T-helper 2 cell (primary cell): Measurements from ENCODE around the gene H1-8.

Experiments
- DNase-seq, 5 experiments: peaks; one replicate each; pipeline versions ENCODE4 v3.0.0 to v3.0.0-alpha.2; 2012 to 2022

Gene H1-8

GRCh38 chr3:129575233-129575996 lies 32.4 kb downstream of the H1-8 start:
- DNase-seq: no peak

DNA sequence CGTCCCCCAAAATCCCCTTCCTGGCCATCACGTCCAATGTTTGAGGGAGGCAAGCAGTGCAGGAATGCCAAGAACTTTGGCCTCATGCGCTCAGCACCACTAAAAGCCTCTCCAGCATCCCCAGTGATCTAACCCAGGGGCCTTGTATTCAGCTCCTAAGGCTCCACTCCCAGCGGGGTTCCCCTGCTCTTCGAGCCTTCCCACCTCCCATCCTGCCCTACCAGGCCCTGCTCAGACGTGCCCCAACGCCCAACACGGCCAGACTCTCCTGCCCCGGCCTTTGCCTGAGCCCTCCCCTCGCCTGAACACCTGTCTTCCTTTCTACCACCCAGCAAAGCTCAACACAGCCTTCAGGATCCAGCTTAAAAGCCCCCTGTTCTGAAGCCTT lies 33.0 kb downstream of the H1-8 start:
- DNase-seq: peak in 1 of 5 experiments; percentile 18

DNA sequence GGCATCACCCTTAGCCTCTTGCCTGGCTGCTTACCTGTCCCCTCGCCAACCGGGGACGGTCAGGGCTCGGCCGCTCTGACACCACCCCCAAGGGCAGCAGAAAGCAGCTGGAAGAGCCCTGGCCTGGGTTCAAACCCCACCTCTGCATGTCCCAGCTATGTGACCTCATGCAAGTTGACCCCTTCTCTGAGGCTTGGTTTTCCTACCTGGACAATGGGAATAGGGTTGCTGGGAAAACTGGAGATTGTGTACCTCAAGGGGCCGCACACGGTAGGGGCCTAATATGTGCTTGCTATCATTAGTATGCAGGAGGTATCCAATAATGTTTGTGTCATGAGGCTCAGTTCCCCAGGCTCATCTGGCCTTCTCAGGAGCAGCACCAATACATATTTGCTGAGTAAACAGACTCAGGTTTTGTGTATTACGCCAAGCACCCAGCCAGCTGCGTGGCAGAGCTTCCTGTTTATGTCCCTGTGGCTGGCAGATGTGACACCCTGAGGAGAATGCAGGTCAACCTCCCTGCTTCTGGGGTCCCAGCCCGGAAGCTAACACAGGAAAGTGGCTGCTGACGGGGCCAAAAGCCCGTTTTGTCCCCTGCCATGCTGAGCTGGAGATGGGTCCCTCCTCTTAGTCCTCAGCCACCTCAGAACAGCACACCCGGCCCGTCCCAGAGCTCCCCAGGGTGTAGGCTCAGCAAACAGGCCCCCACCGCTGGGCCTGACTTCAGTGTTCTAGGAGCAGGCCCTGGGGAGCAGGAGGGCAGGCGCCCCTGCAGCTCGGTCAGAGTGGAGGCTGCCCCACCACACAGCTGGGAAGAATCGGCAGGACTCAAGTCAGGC lies 33.8 kb downstream of the H1-8 start:
- DNase-seq: peak in 3 of 5 experiments; percentile 23 to 95 (median 94)

DNA sequence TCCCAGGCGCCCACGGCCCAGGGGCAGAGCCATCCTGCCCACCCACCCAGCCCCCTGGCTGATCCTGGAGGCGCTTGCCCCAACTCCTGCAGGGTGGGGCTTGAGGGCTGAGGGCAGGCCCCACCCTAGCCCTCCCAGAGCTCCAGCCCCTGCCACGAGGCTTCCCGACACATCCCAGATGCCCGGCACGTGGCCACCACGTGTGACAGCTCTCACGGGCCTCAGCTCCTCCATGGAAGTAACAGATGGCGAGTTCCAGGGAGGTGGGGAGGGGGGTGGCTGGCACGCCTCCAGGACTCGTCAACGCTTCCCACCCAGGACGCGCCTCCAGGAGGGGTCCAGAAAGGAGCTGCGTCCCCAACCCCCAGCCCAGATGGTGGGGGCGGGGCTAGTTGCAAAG lies 34.4 kb downstream of the H1-8 start:
- no peak for DNase-seq

DNA sequence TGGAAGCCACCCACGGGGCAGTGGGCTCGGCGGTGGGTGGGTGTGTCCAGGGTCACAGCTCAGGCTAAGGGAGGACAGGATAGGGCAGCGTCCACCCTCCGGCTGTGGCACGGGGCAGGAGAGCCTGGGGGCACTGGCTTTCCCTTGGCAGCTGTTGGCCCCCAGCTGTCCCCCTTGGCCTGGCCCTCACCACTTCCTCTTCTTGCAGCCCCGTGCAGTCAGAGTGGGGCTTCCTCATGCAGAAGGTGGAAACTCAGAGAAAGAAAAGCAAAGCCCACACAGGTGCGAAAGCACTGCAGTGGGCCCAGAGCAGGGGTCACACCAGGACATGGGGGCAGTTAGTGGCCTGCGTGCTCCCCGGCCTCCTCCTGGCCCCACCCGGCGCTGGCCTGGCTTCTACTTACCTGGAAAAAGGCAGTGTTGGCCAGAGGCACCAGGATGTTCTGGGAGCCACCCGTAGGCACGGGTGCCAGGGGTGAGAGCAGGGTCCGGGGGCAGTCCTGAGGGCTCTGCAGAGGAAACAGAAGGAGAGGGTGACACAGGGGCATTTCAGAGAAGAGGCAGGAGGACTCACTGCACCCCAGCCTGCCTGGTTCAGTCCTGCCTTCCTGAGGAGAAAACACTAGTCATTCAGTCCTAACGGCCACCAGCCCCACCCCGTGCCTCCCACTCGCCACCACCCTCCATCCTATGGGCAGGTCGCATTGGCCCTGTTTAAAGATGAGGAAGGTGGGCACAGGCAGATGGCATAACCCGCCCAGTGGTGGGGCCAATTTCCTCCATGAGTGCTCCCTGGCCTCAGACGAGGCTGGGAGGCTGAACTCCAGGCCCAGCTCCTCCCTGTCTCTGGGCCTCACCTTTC lies 35.2 kb downstream of the H1-8 start:
- peak in 2 of 5 experiments; percentile 20 to 55 for DNase-seq

GRCh38 chr3:129579991-129580390 lies 37.0 kb downstream of the H1-8 start:
- no peak for DNase-seq

DNA sequence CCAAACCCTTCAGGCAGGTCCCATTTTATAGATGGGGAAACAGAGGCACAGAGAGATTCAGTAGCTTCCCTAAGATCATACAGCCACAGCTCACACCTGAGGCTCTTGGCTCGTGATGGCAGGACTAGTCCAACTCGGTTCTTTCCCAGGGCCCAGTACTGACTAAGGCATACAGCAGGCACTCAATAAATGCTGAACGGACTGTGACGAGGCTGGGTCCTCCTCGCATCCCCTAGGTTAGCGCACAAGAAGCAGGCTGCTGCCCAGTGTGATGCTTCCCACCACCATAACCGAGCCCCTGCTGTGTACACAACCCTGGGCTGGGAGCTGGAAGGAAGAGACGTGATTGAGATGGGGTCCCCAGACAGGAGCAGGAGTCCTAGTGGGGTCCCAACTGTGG lies 38.6 kb downstream of the H1-8 start:
- no peak for DNase-seq

DNA sequence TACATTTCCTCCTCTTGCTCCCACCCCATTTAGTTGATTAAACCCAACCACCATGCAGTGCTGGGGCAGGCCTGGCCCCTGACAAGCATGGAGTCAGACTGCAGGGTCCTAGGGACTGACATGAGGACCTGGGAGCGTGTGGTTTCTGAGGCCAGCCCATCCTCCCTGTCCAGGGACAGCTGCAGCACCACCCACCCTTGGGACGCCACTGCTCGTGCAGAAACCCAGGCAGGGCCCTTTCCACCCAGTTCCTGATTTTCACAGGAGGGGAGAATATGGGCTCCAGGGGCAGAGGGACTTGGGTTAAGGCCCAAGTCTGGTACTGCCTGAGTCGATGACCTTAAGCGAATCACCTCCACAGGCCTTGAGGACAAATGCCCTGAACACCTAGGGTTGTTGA lies 39.8 kb downstream of the H1-8 start:
- DNase-seq: no peak

GRCh38 chr3:129583289-129583688 lies 40.3 kb downstream of the H1-8 start:
- DNase-seq: no peak

- DNase-seq: no peak
These were observed 41.7 kb downstream of the H1-8 start for GRCh38 chr3:129584631-129585030.

GRCh38 chr3:129585949-129586657 lies 43.1 kb downstream of the H1-8 start:
- no peak for DNase-seq

DNA sequence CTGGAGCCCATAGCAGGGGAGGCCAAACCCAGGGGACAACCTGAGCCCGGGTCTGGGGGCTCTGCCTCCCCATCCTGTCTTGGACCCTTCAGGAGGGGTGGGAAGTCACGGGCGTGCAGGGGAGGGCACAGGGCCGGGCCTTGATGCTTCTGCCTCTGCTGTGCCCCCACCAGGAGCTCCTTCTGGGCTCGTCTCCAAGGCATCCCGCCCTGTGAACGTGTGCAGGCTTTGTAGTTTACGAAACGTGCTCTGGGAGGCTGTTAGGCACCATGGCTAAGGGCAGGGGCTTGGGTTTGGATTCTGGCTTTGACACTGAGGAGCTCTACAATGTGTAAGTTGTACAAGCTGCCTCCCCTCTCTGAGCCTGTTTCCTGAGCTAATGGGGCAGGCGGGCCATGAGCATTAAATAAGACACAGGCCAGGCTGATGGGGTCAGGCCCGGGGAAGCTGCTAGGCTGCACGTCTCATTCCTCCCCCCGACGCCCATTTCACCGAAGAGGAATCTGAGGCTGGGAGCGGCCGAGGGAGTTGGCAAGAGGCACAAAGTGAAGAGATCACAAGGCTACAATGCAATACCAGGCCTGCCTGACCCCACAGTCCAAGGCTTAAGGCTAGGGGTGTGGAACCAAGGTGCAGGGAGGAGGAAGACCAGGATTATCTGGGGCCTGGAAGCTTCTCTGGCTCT lies 43.9 kb downstream of the H1-8 start:
- no peak for DNase-seq

- DNase-seq: no peak
These were observed 44.7 kb downstream of the H1-8 start for GRCh38 chr3:129587566-129588210.

GRCh38 chr3:129590215-129590614 lies 47.2 kb downstream of the H1-8 start:
- DNase-seq: no peak

DNA sequence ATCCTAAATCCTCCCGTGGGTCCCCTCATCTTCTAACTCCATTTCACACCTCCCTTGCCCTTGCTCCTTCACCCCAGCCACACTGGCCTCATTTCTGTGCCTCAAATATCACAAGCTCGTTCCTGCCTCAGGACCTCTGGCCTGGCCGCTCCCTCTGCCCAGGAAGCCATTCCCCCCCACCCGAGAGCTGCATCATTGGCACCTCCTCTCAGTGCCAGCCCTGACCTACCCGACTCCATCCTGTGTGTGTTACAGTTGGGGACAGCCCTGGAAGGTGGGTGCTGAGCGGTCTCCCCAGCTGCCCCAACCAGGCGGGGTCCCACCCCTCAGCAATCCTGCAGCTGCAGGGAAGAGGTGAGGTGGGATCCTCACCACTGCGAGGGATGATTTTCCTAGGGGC lies 49.0 kb downstream of the H1-8 start:
- no peak for DNase-seq

DNA sequence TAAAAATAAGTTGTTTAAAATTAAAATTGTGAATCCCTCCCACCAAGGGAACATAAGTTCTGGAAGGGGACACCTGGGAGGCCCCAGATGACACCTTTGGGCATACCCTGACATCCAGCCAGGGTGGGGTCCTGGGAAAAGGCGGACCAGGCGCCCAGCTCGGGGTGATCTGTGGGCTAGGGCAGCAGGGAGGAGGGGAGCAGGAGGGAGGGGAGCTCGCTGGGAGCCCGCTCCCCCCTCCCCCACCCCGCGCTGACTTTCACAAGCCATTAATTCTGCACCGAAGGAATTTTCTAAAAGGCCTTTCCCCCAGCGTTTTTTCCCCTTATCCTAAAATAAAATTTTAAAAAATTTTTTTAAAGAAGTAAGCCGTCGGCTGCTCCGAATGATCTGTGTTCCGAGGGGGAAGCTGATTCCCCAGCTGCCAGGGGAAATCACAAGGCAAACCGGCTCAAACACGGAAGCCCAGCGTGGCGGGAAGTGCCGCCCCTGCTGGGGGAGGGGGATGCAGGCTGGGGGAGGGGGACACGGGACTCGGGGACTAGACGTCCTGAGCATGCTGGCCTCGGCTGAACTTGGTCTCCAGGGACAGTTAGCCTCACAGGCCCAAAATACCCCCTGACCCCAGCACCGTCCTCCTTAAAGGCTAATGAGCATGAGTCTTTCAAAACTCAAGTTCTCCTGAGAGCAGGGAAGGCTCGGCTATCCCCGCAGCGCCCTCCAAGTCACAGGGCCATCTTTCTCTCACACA lies 49.6 kb downstream of the H1-8 start:
- no peak for DNase-seq

- DNase-seq: no peak
These were observed 50.2 kb downstream of the H1-8 start for GRCh38 chr3:129593230-129593594.

GRCh38 chr3:129593595-129594339 lies 50.8 kb downstream of the H1-8 start:
- DNase-seq: peak in 2 of 5 experiments; percentile 87

GRCh38 chr3:129594409-129594808 lies 51.4 kb downstream of the H1-8 start:
- no peak for DNase-seq

DNA sequence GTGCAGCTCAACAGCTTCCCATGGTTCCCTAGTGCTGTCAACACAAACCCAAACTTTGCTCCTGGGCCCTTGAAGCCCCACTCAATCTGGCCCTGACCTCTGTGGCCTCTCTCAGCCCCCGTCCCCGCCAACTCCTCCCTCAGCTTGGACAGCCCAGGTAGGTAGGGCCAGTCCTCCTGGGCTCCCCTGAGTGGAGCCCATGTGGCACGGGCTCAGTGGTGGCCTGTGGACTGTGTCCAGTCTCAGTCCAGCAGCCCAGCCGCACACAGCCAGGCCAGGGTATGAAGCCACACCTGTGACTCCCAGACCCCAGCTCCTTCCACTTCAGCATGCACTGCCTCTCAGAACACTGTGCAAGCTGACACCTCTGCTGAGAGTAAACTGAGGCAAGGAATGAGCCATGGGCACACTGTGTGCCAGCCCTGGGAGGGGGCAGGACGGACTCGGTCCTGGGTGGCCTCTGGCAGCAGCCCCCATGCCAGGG lies 52.0 kb downstream of the H1-8 start:
- DNase-seq: no peak
